ENCODE results near the gene BCR.
"Not testable (repeated sequence)": the region's sequence is repeated elsewhere in the genome, so short reads cannot be mapped to it uniquely, and the experiment has no call there.

Gene BCR

DNA sequence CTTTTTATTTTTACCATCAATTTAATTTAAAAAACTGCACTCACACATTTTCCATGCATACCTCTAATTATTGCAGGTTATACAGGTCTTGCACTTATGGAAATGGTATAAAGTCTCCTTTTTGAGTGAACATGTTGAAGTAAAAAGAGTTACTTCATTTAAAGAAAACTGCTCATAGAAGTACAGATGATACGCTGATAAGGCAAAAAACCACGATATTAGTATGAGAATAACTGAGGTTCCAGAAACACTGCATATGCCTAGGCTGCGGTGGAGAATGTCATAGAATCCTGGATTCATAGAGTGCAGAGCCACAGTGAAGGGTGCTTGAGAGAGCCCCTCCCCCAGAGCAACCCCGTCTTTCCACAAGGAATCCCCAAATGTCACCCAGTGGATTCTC is 175.8 kb downstream of the BCR start:
- no peak overlapping the region for H3K27ac ChIP-seq (ENCODE audit: low read depth, low read length)
- peaks cover 44% of the 10 kb centered on the region for H3K27me3 ChIP-seq (ENCODE audit: insufficient read depth, low read length)

GRCh38 chr22:23357053-23357452 is 176.7 kb downstream of the BCR start:
- H3K27ac ChIP-seq (ENCODE audit: low read depth, low read length) = no peak overlapping the region
- H3K4me1 ChIP-seq (ENCODE audit: control insufficient read depth, insufficient read depth, low read length, unreplicated experiment) = no peaks in the 10 kb centered on the region
- peaks cover 48% of the 10 kb centered on the region for H3K27me3 ChIP-seq (ENCODE audit: insufficient read depth, low read length)
- H2AFZ ChIP-seq (ENCODE audit: low read length, unreplicated experiment) = no peak overlapping the region
- no peaks in the 10 kb centered on the region for H3K79me2 ChIP-seq (ENCODE audit: control insufficient read depth, insufficient read depth, low read length, unreplicated experiment)
- no peaks in the 10 kb centered on the region for H3K36me3 ChIP-seq (ENCODE audit: insufficient read depth, low read length)
- H3K4me3 ChIP-seq (ENCODE audit: low read depth, low read length) = no peak overlapping the region

More for the DNA sequence above, 175.8 kb downstream of the BCR start:
- no peaks in the 10 kb centered on the region for H3K36me3 ChIP-seq (ENCODE audit: insufficient read depth, low read length)
- no peaks in the 10 kb centered on the region for H3K79me2 ChIP-seq (ENCODE audit: control insufficient read depth, insufficient read depth, low read length, unreplicated experiment)
- no peaks in the 10 kb centered on the region for H3K4me1 ChIP-seq (ENCODE audit: control insufficient read depth, insufficient read depth, low read length, unreplicated experiment)
- no peak overlapping the region for H3K4me3 ChIP-seq (ENCODE audit: low read depth, low read length)
- no peak overlapping the region for H2AFZ ChIP-seq (ENCODE audit: low read length, unreplicated experiment)

- peaks cover 42% of the 10 kb centered on the region for H3K27me3 ChIP-seq (ENCODE audit: insufficient read depth, low read length)
- no peak overlapping the region for H3K4me3 ChIP-seq (ENCODE audit: low read depth, low read length)
- H3K4me1 ChIP-seq (ENCODE audit: control insufficient read depth, insufficient read depth, low read length, unreplicated experiment) = no peaks in the 10 kb centered on the region
- H3K36me3 ChIP-seq (ENCODE audit: insufficient read depth, low read length) = no peaks in the 10 kb centered on the region
- H3K79me2 ChIP-seq (ENCODE audit: control insufficient read depth, insufficient read depth, low read length, unreplicated experiment) = no peaks in the 10 kb centered on the region
- H3K27ac ChIP-seq (ENCODE audit: low read depth, low read length) = no peak overlapping the region
- H2AFZ ChIP-seq (ENCODE audit: low read length, unreplicated experiment) = no peak overlapping the region
These were observed 179.3 kb downstream of the BCR start for GRCh38 chr22:23359583-23360123.

DNA sequence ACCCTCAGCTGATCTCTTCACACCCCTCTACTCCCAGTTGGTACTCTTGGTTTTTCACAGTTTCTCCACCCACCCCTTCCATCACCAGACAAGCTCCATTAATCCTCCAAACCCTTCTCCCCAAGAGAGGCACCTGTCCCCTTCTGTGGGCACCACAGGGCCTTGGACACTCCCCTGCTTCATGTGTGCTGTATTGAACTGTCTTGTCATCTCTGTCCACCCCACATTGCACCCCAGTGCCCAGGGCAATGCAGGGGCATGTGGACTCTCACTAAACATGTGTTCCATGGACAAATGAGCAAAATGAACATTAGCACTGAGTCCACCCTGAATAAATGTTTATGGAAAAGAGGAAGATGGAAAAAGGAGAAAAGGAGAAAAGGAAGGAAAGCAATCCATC is 181.4 kb downstream of the BCR start:
- no peak overlapping the region for H3K27ac ChIP-seq (ENCODE audit: low read depth, low read length)
- peaks cover 52% of the 10 kb centered on the region for H3K27me3 ChIP-seq (ENCODE audit: insufficient read depth, low read length)
- H3K4me1 ChIP-seq (ENCODE audit: control insufficient read depth, insufficient read depth, low read length, unreplicated experiment) = no peaks in the 10 kb centered on the region
- H3K4me3 ChIP-seq (ENCODE audit: low read depth, low read length) = no peak overlapping the region
- H2AFZ ChIP-seq (ENCODE audit: low read length, unreplicated experiment) = no peak overlapping the region
- no peaks in the 10 kb centered on the region for H3K79me2 ChIP-seq (ENCODE audit: control insufficient read depth, insufficient read depth, low read length, unreplicated experiment)
- H3K36me3 ChIP-seq (ENCODE audit: insufficient read depth, low read length) = no peaks in the 10 kb centered on the region

DNA sequence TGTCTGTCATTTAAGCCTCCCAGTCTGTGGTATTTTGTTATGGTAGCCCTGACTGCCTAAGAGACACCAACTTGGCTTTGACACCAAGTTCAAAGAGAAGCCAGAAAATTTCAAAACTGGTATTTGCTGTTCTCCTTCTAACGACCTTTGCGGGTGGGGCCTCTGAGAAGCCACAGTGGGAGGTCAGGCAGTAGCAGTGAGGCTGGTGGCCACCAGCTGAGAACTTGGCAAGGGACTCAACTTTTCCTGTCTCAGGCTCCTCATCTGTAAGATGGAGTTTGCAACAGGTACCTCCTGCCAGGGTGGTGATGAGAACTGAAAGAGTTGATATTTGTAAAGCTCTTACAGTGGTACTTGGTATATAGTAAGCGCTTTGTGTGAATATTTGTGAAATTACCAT is 183.4 kb downstream of the BCR start:
- H2AFZ ChIP-seq (ENCODE audit: low read length, unreplicated experiment) = no peak overlapping the region
- no peaks in the 10 kb centered on the region for H3K79me2 ChIP-seq (ENCODE audit: control insufficient read depth, insufficient read depth, low read length, unreplicated experiment)
- no peaks in the 10 kb centered on the region for H3K36me3 ChIP-seq (ENCODE audit: insufficient read depth, low read length)
- H3K4me3 ChIP-seq (ENCODE audit: low read depth, low read length) = no peak overlapping the region
- no peak overlapping the region for H3K27ac ChIP-seq (ENCODE audit: low read depth, low read length)
- H3K27me3 ChIP-seq (ENCODE audit: insufficient read depth, low read length) = peaks cover 61% of the 10 kb centered on the region
- H3K4me1 ChIP-seq (ENCODE audit: control insufficient read depth, insufficient read depth, low read length, unreplicated experiment) = no peaks in the 10 kb centered on the region

- no peak overlapping the region for H3K27ac ChIP-seq (ENCODE audit: low read depth, low read length)
- no peaks in the 10 kb centered on the region for H3K4me1 ChIP-seq (ENCODE audit: control insufficient read depth, insufficient read depth, low read length, unreplicated experiment)
- peaks cover 63% of the 10 kb centered on the region for H3K27me3 ChIP-seq (ENCODE audit: insufficient read depth, low read length)
- no peak overlapping the region for H3K4me3 ChIP-seq (ENCODE audit: low read depth, low read length)
- no peaks in the 10 kb centered on the region for H3K79me2 ChIP-seq (ENCODE audit: control insufficient read depth, insufficient read depth, low read length, unreplicated experiment)
- H2AFZ ChIP-seq (ENCODE audit: low read length, unreplicated experiment) = no peak overlapping the region
- H3K36me3 ChIP-seq (ENCODE audit: insufficient read depth, low read length) = no peaks in the 10 kb centered on the region
These were observed 184.1 kb downstream of the BCR start for GRCh38 chr22:23364389-23364788.

DNA sequence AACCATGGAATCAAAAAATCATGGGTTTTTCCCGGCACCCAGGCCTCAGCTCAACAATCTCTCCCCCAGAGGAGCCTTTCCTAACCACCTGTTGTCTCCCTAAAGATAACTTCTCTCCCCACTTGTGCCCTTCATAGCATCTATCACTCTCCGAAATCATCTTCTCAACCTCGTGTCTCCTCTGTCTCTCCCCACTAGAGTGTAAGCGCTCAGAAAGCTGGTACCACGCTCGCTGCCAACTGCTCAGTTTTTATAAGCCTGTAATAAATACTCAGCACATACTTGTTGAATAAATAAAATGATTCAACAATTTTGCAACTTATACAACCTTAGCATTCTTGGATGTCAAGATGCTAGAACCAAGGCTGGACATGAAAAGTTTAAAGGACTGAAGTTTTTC is 185.2 kb downstream of the BCR start:
- H3K27me3 ChIP-seq (ENCODE audit: insufficient read depth, low read length) = peaks cover 66% of the 10 kb centered on the region

GRCh38 chr22:23365961-23366360 is 185.7 kb downstream of the BCR start:
- peaks cover 67% of the 10 kb centered on the region for H3K27me3 ChIP-seq (ENCODE audit: insufficient read depth, low read length)
- no peak overlapping the region for H2AFZ ChIP-seq (ENCODE audit: low read length, unreplicated experiment)
- no peaks in the 10 kb centered on the region for H3K79me2 ChIP-seq (ENCODE audit: control insufficient read depth, insufficient read depth, low read length, unreplicated experiment)
- H3K4me3 ChIP-seq (ENCODE audit: low read depth, low read length) = no peak overlapping the region
- no peaks in the 10 kb centered on the region for H3K4me1 ChIP-seq (ENCODE audit: control insufficient read depth, insufficient read depth, low read length, unreplicated experiment)
- H3K36me3 ChIP-seq (ENCODE audit: insufficient read depth, low read length) = no peaks in the 10 kb centered on the region
- H3K27ac ChIP-seq (ENCODE audit: low read depth, low read length) = no peak overlapping the region

More for the DNA sequence above, 185.2 kb downstream of the BCR start:
- Histone ChIP-seq H3K4me1 (ENCODE audit: control insufficient read depth, insufficient read depth, low read length, unreplicated experiment) (no peaks in the 10 kb centered on the region), H3K4me3 (ENCODE audit: low read depth, low read length) (no peak overlapping the region), H3K36me3 (ENCODE audit: insufficient read depth, low read length) (no peaks in the 10 kb centered on the region), H3K27ac (ENCODE audit: low read depth, low read length) (no peak overlapping the region), H3K79me2 (ENCODE audit: control insufficient read depth, insufficient read depth, low read length, unreplicated experiment) (no peaks in the 10 kb centered on the region), H2AFZ (ENCODE audit: low read length, unreplicated experiment) (no peak overlapping the region)

- not testable (repeated sequence) for H3K27ac ChIP-seq (ENCODE audit: low read depth, low read length); H3K4me1 ChIP-seq (ENCODE audit: control insufficient read depth, insufficient read depth, low read length, unreplicated experiment); H3K79me2 ChIP-seq (ENCODE audit: control insufficient read depth, insufficient read depth, low read length, unreplicated experiment); H3K4me3 ChIP-seq (ENCODE audit: low read depth, low read length); H2AFZ ChIP-seq (ENCODE audit: low read length, unreplicated experiment); H3K36me3 ChIP-seq (ENCODE audit: insufficient read depth, low read length)
- H3K27me3 ChIP-seq (ENCODE audit: insufficient read depth, low read length) = peaks cover 66% of the 10 kb centered on the region
These were observed 186.9 kb downstream of the BCR start for GRCh38 chr22:23367196-23367595.
